CD4-positive, alpha-beta T cell treated with Interleukin-4 for 4 hours (primary cell): ENCODE results near the gene CTAG2.
"Not testable (repeated sequence)": the region's sequence is repeated elsewhere in the genome, so short reads cannot be mapped to it uniquely, and the experiment has no call there.

Source experiments
- DNase-seq: peaks from one replicate; pipeline ENCODE4 v3.0.0-alpha.2; 2020

CTAG2 gene

DNA sequence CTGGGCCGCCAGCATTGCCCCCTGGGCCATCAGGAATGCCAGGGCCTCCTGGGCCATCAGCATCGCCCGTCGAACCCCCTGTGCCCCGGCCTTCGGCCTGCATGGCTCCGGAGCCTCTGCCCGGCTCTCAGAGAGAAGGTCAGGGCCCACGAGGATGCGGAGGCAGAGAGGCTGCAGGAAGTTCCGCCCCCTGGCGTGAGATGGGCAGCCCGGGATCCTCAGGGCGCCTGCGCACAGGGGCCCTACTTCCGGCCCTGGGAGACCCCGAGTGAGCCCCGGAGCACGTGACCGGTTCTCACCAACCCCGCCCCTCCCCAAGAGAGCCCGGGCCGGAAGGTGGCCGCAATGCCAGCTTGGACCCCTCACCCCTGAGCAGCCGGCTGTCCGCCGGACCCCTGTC, at the start of gene CTAG2:
Gene CTAG2 (minus strand): TSS at position 167 of the 400 bp plus-strand sequence. CDS start 64 bp downstream, at position 103.
- not testable (repeated sequence) for DNase-seq

GRCh38 chrX:154698630-154699248, 45.4 kb upstream of the CTAG2 start:
- no peak for DNase-seq

GRCh38 chrX:154696676-154697045, 43.3 kb upstream of the CTAG2 start:
- DNase-seq = no peak

- DNase-seq = peak; percentile 12
These were observed 42.7 kb upstream of the CTAG2 start for GRCh38 chrX:154695911-154696675.

DNA sequence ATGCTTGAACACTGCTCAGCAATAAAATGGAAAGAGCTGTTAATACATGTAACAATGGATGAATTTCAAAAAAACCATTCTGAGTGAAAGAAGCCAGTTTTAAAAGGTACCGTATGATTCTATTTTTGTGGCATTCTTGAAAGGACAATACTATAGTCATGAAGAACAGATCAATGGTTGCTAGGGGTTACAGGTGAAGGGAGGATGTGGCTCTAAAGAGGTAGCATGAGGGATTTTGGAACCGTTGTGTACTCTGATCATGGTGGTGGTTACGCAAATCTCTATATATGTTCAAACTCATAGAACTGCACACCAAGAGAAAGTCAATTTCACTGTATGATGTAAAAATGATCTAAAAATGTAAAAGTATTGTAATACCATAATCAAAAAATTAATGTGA, 40.0 kb upstream of the CTAG2 start:
- DNase-seq = no peak

DNA sequence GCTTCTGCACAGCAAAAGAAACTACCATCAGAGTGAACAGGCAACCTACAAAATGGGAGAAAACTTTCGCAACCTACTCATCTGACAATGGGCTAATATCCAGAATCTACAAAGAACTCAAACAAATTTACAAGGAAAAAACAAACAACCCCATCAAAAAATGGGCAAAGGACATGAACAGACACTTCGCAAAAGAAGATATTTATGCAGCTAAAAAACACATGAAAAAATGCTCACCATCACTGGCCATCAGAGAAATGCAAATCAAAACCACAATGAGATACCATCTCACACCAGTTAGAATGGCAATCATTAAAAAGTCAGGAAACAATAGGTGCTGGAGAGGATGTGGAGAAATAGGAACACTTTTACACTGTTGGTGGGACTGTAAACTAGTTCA, 37.1 kb upstream of the CTAG2 start:
- not testable (repeated sequence) for DNase-seq

GRCh38 chrX:154672084-154672483, 18.7 kb upstream of the CTAG2 start:
- DNase-seq = not testable (repeated sequence)

- not testable (repeated sequence) for DNase-seq
These were observed 17.5 kb upstream of the CTAG2 start for GRCh38 chrX:154670848-154671247.

GRCh38 chrX:154661899-154662298, 8.5 kb upstream of the CTAG2 start:
- no peak for DNase-seq

- DNase-seq = no peak
These were observed 7.8 kb upstream of the CTAG2 start for GRCh38 chrX:154661170-154661569.

DNA sequence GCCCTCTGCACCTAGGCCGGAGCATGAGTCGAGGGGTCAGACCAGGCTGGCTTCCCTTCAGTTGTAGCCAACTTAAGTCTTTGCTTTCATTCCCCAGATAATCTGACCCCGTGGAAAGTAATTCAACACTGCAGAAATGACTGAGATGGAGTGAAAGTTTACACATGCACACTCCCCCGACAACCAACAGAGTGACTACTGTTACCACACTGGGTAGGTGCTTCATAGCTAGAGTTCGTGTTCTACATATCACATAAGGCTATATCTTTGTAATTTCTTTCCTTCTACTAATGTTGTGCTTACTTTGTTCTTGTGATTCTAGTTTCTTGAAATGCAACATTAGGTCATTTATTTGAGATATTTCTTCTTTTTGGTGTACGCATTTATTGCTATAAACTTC, 7.2 kb upstream of the CTAG2 start:
- no peak for DNase-seq

DNA sequence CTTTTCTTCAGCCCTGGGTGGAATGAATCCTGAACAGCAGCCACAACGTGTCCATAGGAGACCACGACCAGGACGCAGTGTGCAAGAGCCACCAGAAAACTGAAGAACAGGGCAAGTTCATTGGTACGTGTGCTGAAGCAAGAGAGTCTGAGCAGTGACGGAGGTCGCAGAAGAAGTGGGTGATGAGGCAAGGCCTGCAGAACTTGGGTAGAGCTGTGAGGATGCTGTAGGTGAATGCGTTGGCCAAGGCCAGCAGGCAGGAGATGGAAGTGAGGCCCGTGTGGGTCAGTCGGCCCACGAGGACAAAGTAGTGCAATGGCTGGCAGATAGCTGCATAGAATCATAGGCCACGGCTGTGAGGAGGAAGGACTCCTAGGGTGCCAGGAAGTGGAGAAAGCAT, 5.6 kb upstream of the CTAG2 start:
- no peak for DNase-seq

DNA sequence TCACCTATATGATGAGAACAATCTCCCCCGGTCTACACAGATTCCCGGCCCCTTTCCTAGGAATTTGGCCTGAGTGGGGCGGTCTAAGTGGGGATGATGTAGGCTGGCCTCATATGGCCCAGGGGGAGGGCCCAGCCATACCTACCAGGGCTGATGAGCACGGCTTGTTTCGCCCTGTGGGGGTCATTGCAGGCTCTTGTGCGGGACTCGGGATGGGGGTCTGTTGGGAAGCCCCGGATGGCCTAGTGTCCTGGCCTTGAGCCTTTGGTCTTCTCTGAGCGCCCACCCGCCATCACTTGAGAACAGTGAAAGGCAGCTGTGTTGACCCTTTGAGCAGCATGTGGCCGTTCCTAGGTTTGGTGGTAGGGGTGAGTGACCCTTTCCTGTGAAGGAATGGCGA, 4.8 kb upstream of the CTAG2 start:
- no peak for DNase-seq

- no peak for DNase-seq
These were observed 3.9 kb upstream of the CTAG2 start for GRCh38 chrX:154657226-154657805.

GRCh38 chrX:154655786-154656185, 2.4 kb upstream of the CTAG2 start:
- DNase-seq = no peak

GRCh38 chrX:154655346-154655745, 2.0 kb upstream of the CTAG2 start:
- DNase-seq = no peak

- DNase-seq = no peak
These were observed 1.5 kb upstream of the CTAG2 start for GRCh38 chrX:154654925-154655324.

- DNase-seq = no peak
These were observed 993 bp upstream of the CTAG2 start for GRCh38 chrX:154654372-154654771.

DNA sequence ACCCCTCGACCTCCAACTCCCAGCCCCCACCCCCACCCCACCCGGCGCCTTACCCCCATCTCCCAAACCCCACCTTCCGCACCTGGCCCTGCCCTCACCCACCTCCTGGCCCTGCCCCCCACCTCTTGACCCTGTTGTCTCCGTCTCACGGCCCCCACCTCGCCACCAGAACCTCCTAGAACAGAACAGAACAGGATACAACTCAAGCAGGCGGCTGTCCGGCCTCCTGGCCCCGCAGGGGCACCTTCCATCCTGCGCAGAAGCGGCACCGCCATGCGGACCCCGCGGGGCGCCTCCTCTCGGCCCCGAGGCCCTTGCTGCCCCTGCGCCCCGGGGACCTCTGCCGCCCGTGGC, 354 bp downstream of the CTAG2 start:
- no peak for DNase-seq

DNA sequence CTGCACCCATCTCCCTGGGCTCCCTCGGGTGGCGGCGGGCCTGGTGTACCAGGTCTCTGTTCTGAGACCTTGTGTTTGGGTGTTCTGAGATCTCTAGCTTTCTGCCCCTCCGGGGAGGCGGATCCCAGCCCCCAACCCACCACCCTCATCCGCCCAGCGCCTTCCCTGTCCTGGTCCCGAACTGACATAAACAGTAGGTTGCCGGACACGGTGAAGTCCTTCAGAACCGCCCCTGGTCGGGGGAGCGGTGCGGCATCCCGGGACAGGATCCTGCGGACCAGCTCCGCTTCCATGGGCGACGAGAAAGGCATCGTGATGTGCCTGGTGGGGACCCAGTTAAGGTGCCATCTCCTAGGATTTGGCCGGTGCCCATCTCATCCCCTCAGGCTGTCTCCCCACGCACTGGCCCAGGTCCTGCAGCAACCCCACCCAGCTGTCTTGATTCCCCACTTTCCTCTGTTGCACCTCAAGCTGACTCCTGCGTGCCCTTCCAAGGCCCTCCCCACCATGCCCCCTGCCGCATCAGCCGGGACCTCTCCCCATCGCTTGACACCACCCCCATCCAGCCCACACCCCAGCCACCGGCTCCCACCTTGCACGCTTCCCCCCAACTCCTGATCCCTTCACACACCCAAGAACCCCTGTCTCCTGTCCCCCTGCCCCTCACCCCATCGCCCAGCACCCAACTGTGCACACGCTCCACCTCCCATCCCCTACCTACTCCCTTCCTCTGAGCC, 900 bp downstream of the CTAG2 start:
- no peak for DNase-seq

DNA sequence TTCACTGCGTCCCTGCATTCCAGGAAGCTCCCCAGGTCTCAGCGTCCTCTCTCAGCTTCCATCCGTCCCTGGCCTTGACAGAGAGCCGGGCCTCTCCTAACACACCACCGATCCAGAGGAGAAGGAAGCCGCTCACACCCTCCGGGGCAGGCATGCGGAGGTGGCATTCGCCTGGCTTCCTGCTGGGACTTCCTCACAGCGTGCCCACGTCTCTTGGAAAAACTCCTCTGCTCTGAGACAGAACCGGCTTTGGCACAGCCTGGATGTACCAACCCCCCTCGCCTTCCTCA, 3.2 kb downstream of the CTAG2 start:
- DNase-seq = no peak

DNA sequence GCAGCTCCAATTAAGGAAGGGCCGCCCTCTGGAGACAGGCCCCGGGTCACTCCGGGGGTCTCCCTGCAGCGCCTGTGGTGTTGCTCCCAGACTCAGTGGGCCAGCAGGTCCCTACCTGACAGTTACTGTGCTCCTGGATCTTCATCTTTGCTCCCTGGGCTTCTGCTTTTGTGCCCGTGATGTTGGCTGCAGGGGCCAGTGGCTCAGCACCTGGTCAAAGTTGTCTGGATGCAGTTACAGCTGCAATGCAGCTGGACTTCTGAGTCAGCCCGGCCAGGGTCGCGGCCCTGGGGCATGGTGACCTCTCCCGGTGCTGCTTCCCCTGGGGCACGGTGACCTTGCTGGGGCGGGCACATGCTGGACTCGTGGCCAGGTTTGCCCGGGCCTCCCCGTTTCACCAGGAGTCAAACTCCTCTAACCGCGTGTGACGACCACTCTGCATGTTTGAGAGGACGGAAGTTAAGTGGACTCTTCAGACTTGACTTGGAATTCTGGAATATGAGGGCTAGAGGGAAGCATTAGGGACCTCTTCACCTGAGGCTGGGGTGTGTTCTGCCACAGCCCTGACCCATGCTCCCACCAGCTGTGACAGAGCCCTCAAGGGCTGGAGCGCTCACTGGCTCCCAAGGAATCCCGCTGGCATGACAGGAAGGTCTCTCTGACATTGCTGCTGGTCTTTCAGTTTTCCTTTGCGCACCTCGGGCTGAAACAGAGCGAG, 3.7 kb downstream of the CTAG2 start:
- DNase-seq = no peak

DNA sequence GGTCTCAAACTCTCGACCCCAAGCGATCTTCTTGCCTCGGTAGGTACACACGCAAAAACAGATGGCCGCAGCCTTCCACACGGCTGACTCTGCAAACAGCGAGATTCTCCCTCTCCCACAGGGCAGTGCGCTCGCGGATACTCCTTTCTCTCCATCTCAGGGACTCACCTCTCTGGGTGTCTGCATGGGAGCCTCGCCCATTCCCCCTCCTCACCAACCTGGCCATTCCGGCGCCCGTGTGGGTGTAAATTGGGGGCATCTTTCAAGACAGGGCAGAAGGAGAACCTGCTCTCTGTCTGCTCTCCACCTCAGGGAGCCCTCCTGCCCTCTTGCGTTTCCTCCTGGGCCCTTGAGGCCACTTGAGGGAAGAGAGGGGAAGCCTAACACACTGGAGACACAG, 4.4 kb downstream of the CTAG2 start:
- DNase-seq = no peak
